ENCODE data around the gene RFC2. TPM values are rescaled to one million over a fixed set of nuclear protein-coding genes. Genes with fewer than 3 reads are reported as not detected.

Gene RFC2
- total and polyA plus RNA-seq, 2 of the 8 experiments (the other 6 are each of a cell fraction or from before 2014, with no cell fraction given), result 52.9 to 85.4 TPM

- Histone ChIP-seq H3K4me3 (ENCODE audit: extremely low read depth in 1 of 4, insufficient read depth in 2 of 4, low read depth in 3 of 4, low read length in 4 of 4) (no peak overlapping the region), H2BK120ac (replicated peaks; ENCODE audit: low read depth, low read length) (no peak overlapping the region), H3K18ac (ENCODE audit: extremely low read depth, low read length) (no peak overlapping the region), H3K27ac (ENCODE audit: low read depth, low read length) (no peak overlapping the region), H3K4ac (replicated peaks; ENCODE audit: insufficient read length, low read depth, low read length) (no peak overlapping the region), H4K8ac (ENCODE audit: extremely low read depth, insufficient read depth, low read length) (no peak overlapping the region), H2BK5ac (ENCODE audit: low read depth, low read length) (no peak overlapping the region), H3K23me2 (ENCODE audit: low read depth, low read length) (no peaks in the 10 kb centered on the region), H3K56ac (replicated peaks; ENCODE audit: insufficient read length, low read depth, low read length) (no peak overlapping the region), H3K9ac (replicated peaks in 1 of 4; ENCODE audit: extremely low read depth in 1 of 4, low read depth in 3 of 4, low read length in 3 of 4) (no peak overlapping the region), H4K5ac (ENCODE audit: insufficient read length, low read depth, low read length) (no peak overlapping the region), H2BK12ac (ENCODE audit: low read depth, low read length) (0 out of 2 replicates have a peak overlapping the region, but pooled peaks have one; percentile 23), H4K91ac (replicated peaks; ENCODE audit: insufficient read length, low read length) (no peak overlapping the region), H3K27me3 (replicated peaks in 1 of 4; ENCODE audit: control insufficient read depth in 3 of 4, extremely low read depth in 1 of 4, insufficient read depth in 3 of 4, low read length in 3 of 4) (no peaks in the 10 kb centered on the region; a peak in 1 of 7 replicates), H3K36me3 (ENCODE audit: control insufficient read depth in 2 of 4, insufficient read depth in 4 of 4, low read length in 3 of 4) (no peaks in the 10 kb centered on the region), H3K23ac (ENCODE audit: insufficient read length) (no peak overlapping the region), H4K20me1 (replicated peaks in 1 of 2; ENCODE audit: control insufficient read depth in 1 of 2, insufficient read depth in 2 of 2, low read length in 2 of 2) (no peaks in the 10 kb centered on the region), H3K4me1 (replicated peaks in 1 of 4; ENCODE audit: control insufficient read depth in 3 of 4, insufficient read depth in 4 of 4, low read length in 3 of 4) (peaks cover 0 to 6% (median 5%) of the 10 kb centered on the region in 4 experiments; a peak in 6 of 7 replicates), H3K79me1 (ENCODE audit: low read depth, low read length) (no peaks in the 10 kb centered on the region), H3K4me2 (ENCODE audit: insufficient read depth in 1 of 2, low read depth in 2 of 2, low read length in 2 of 2) (no peak overlapping the region), H3K9me3 (ENCODE audit: insufficient read depth in 2 of 2, low read depth in 1 of 2, low read length in 1 of 2) (no peaks in the 10 kb centered on the region), H2BK15ac (ENCODE audit: low read length) (no peak overlapping the region), H2AFZ (ENCODE audit: low read length) (no peak overlapping the region), H3K79me2 (ENCODE audit: control insufficient read depth in 1 of 2, insufficient read depth in 2 of 2, low read length in 2 of 2) (no peaks in the 10 kb centered on the region), H2AK5ac (ENCODE audit: low read depth, low read length) (no peak overlapping the region), H2BK20ac (ENCODE audit: low read length) (no peak overlapping the region), H3K14ac (ENCODE audit: insufficient read length) (no peak overlapping the region)
- DNase-seq (ENCODE audit: low read depth in 1 of 2, low spot score in 2 of 2) (no peak), FAIRE-seq (no peak)
- CTCF ChIA-PET (ENCODE audit: partially characterized antibody), result interaction anchor here (0.6 to 5.6 kb wide), 11 partner anchors 11 to 281 kb away, joined by 3 to 47 read pairs (median 4); partner anchors contain the start of gene CLIP2
- 78% methylated on average over 12 of the region's 13 CpGs; no CpG with 5 or more reads in 1 of the 2 experiments for WGBS, 2 experiments (ENCODE audit: extremely low coverage in 1 of 2, insufficient coverage in 1 of 2, insufficient read length in 1 of 2, insufficient replicate concordance in 2 of 2, low coverage in 1 of 2, low lambda C conversion rate in 2 of 2, missing lambda C conversion rate in 1 of 2)
- TF ChIP-seq SRF (IDR thresholded peaks at IDR 0.05; ENCODE audit: low read depth, low read length) (0 out of 2 replicates have a peak, but pooled peaks have one; percentile 10), TEAD4 (IDR thresholded peaks at IDR 0.05; ENCODE audit: low read depth, low read length) (no peak)
- POLR2A ChIA-PET (ENCODE audit: partially characterized antibody), result interaction anchor here (0.9 to 6.2 kb wide), 5 partner anchors 12 to 299 kb away, joined by 3 to 97 read pairs (median 3); partner anchors contain the start of gene CLIP2
These were observed 13.8 kb upstream of the RFC2 start for GRCh38 chr7:74267756-74268565.

Measured in H1 (cell line).